GM20431 (cell line): ENCODE data around the gene PDK2.

ENCODE experiments used
- in situ Hi-C: fragments of 300-500 bp; cut with MseI, MboI; formaldehyde crosslinking; loops from one replicate; pipeline ENCODE4 v1.15.0; 2020; ENCODE audit warnings: low sequenced_read_pairs; ENCODE audit not compliant: unreplicated experiment

The PDK2 gene

GRCh38 chr17:50076221-50076590 is 18.9 kb upstream of the PDK2 start:
- in situ Hi-C loops, result no loop called here

GRCh38 chr17:50076591-50077235 is 18.4 kb upstream of the PDK2 start:
- in situ Hi-C loops, result no loop called here

- in situ Hi-C loops, result no loop called here
These were observed 16.7 kb upstream of the PDK2 start for GRCh38 chr17:50078430-50078829.

GRCh38 chr17:50079334-50080095 is 15.6 kb upstream of the PDK2 start:
- in situ Hi-C loops, result loop anchor here (10.0 kb wide), 1 partner anchor 45 kb away; no protein-coding TSS in a partner anchor

- in situ Hi-C loops, result loop anchor here (10.0 kb wide), 1 partner anchor 45 kb away; no protein-coding TSS in a partner anchor
These were observed 15.1 kb upstream of the PDK2 start for GRCh38 chr17:50080096-50080480.

- in situ Hi-C loops, result loop anchor here (10.0 kb wide), 1 partner anchor 46 kb away; no protein-coding TSS in a partner anchor
These were observed 14.3 kb upstream of the PDK2 start for GRCh38 chr17:50080827-50081226.

- in situ Hi-C loops, result loop anchor here (10.0 kb wide), 1 partner anchor 47 kb away; no protein-coding TSS in a partner anchor
These were observed 13.4 kb upstream of the PDK2 start for GRCh38 chr17:50081757-50082156.

GRCh38 chr17:50087246-50087911 is 7.8 kb upstream of the PDK2 start:
- in situ Hi-C loops, result loop anchor here (10.0 kb wide), 1 partner anchor 53 kb away; no protein-coding TSS in a partner anchor

- in situ Hi-C loops, result loop anchor here (10.0 kb wide), 1 partner anchor 53 kb away; no protein-coding TSS in a partner anchor
These were observed 7.2 kb upstream of the PDK2 start for GRCh38 chr17:50087912-50088405.

GRCh38 chr17:50088952-50089825 is 6.0 kb upstream of the PDK2 start:
- in situ Hi-C loops, result loop anchor here (10.0 kb wide), 1 partner anchor 54 kb away; no protein-coding TSS in a partner anchor

- in situ Hi-C loops, result no loop called here
These were observed 5.1 kb upstream of the PDK2 start for GRCh38 chr17:50090071-50090470.

- in situ Hi-C loops, result no loop called here
These were observed 3.9 kb upstream of the PDK2 start for GRCh38 chr17:50090971-50091917.

- in situ Hi-C loops, result no loop called here
These were observed 3.2 kb upstream of the PDK2 start for GRCh38 chr17:50091918-50092285.

GRCh38 chr17:50093246-50093645 is 1.9 kb upstream of the PDK2 start:
- in situ Hi-C loops, result no loop called here

- in situ Hi-C loops, result no loop called here
These were observed 1.3 kb upstream of the PDK2 start for GRCh38 chr17:50093807-50094206.

- in situ Hi-C loops, result no loop called here
These were observed 853 bp upstream of the PDK2 start for GRCh38 chr17:50094243-50094752.

- in situ Hi-C loops, result no loop called here
These were observed 481 bp downstream of the PDK2 start for GRCh38 chr17:50095626-50096037.

- in situ Hi-C loops, result no loop called here
These were observed 941 bp downstream of the PDK2 start for GRCh38 chr17:50096092-50096491.
